ENCODE data around the gene KNTC1. TPM values are rescaled to one million over a fixed set of nuclear protein-coding genes. Genes with fewer than 3 reads are reported as not detected.

The KNTC1 gene
- total RNA-seq, 1 donor: 12.3 TPM

- Histone ChIP-seq H3K79me2 (ENCODE audit: insufficient read depth, low read length) (peaks cover 72% of the 10 kb centered on the region), H4K20me1 (ENCODE audit: insufficient read depth, low read length) (peaks cover 30% of the 10 kb centered on the region), H3K4me3 (ENCODE audit: insufficient read depth, low read length) (peak overlapping the region; percentile 94), H3K27me3 (ENCODE audit: insufficient read depth, low read length) (no peaks in the 10 kb centered on the region), H3K36me3 (ENCODE audit: insufficient read depth, low read length) (peaks cover 14% of the 10 kb centered on the region), H2AFZ (ENCODE audit: low read length) (peak overlapping the region; percentile 92), H3K9me3 (ENCODE audit: low read depth, low read length) (no peaks in the 10 kb centered on the region), H3K27ac (ENCODE audit: low read depth, low read length) (peak overlapping the region; percentile 79), H3K4me1 (ENCODE audit: insufficient read depth, low read length) (peaks cover 27% of the 10 kb centered on the region), H3K4me2 (ENCODE audit: insufficient read depth, low read length) (peak overlapping the region; percentile 87)
- no peak for TF ChIP-seq CTCF (IDR thresholded peaks at IDR 0.05; ENCODE audit: extremely low read depth, low read depth, low read length)
- DNase-seq (ENCODE audit: insufficient read length, low spot score, missing footprints): no peak
These were observed 462 bp downstream of the KNTC1 start for GRCh38 chr12:122527478-122527944.

- peak overlapping the region; percentile 92 for H2AFZ ChIP-seq (ENCODE audit: low read length)
- peaks cover 20% of the 10 kb centered on the region for H4K20me1 ChIP-seq (ENCODE audit: insufficient read depth, low read length)
- peak overlapping the region; percentile 87 for H3K4me2 ChIP-seq (ENCODE audit: insufficient read depth, low read length)
- H3K4me1 ChIP-seq (ENCODE audit: insufficient read depth, low read length): peaks cover 20% of the 10 kb centered on the region
- no peak overlapping the region for H3K4me3 ChIP-seq (ENCODE audit: insufficient read depth, low read length)
- no peak for DNase-seq (ENCODE audit: insufficient read length, low spot score, missing footprints)
- H3K79me2 ChIP-seq (ENCODE audit: insufficient read depth, low read length): peaks cover 69% of the 10 kb centered on the region
- H3K36me3 ChIP-seq (ENCODE audit: insufficient read depth, low read length): peaks cover 14% of the 10 kb centered on the region
- TF ChIP-seq CTCF (IDR thresholded peaks at IDR 0.05; ENCODE audit: extremely low read depth, low read depth, low read length): no peak
- no peaks in the 10 kb centered on the region for H3K9me3 ChIP-seq (ENCODE audit: low read depth, low read length)
- H3K27ac ChIP-seq (ENCODE audit: low read depth, low read length): no peak overlapping the region
- H3K27me3 ChIP-seq (ENCODE audit: insufficient read depth, low read length): no peaks in the 10 kb centered on the region
These were observed 1.5 kb downstream of the KNTC1 start for GRCh38 chr12:122528582-122528981.

- Histone ChIP-seq H3K9me3 (ENCODE audit: low read depth, low read length) (no peaks in the 10 kb centered on the region), H3K4me1 (ENCODE audit: insufficient read depth, low read length) (peaks cover 18% of the 10 kb centered on the region), H3K27ac (ENCODE audit: low read depth, low read length) (no peak overlapping the region), H3K4me3 (ENCODE audit: insufficient read depth, low read length) (no peak overlapping the region), H4K20me1 (ENCODE audit: insufficient read depth, low read length) (peaks cover 16% of the 10 kb centered on the region), H2AFZ (ENCODE audit: low read length) (no peak overlapping the region), H3K27me3 (ENCODE audit: insufficient read depth, low read length) (no peaks in the 10 kb centered on the region), H3K79me2 (ENCODE audit: insufficient read depth, low read length) (peaks cover 65% of the 10 kb centered on the region), H3K36me3 (ENCODE audit: insufficient read depth, low read length) (peaks cover 12% of the 10 kb centered on the region), H3K4me2 (ENCODE audit: insufficient read depth, low read length) (no peak overlapping the region)
- no peak for DNase-seq (ENCODE audit: insufficient read length, low spot score, missing footprints)
- TF ChIP-seq CTCF (IDR thresholded peaks at IDR 0.05; ENCODE audit: extremely low read depth, low read depth, low read length): no peak
These were observed 1.9 kb downstream of the KNTC1 start for GRCh38 chr12:122528992-122529391.

DNA sequence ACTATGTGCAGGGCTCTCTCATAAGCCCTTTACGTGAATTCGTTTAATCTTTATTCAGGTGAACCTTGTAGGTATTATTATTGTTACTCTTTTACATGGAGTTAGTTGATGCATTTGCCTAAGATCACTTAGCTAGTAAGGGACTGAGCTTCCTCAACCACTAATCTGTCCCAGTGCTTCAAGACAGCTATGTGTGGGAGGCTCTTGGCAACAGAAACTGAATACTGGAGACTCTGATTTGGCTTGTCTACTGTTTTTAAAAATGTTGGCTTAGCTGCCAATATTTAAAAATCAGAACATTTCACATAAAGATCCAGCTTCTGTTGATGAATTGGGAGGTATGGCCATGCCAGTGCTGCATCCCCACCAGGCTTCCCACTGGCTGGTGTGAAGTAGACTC, 6.8 kb downstream of the KNTC1 start:
- Histone ChIP-seq H3K79me2 (ENCODE audit: insufficient read depth, low read length) (peaks cover 27% of the 10 kb centered on the region), H3K4me3 (ENCODE audit: insufficient read depth, low read length) (no peak overlapping the region), H4K20me1 (ENCODE audit: insufficient read depth, low read length) (no peaks in the 10 kb centered on the region), H3K4me2 (ENCODE audit: insufficient read depth, low read length) (no peak overlapping the region), H3K27ac (ENCODE audit: low read depth, low read length) (no peak overlapping the region), H3K4me1 (ENCODE audit: insufficient read depth, low read length) (peaks cover 4% of the 10 kb centered on the region), H3K27me3 (ENCODE audit: insufficient read depth, low read length) (no peaks in the 10 kb centered on the region), H3K9me3 (ENCODE audit: low read depth, low read length) (no peaks in the 10 kb centered on the region), H2AFZ (ENCODE audit: low read length) (no peak overlapping the region), H3K36me3 (ENCODE audit: insufficient read depth, low read length) (peaks cover 19% of the 10 kb centered on the region)
- DNase-seq (ENCODE audit: insufficient read length, low spot score, missing footprints): no peak
- no peak for TF ChIP-seq CTCF (IDR thresholded peaks at IDR 0.05; ENCODE audit: extremely low read depth, low read depth, low read length)
